ENCODE results near the gene ISYNA1. TPM values are rescaled to one million over a fixed set of nuclear protein-coding genes. Genes with fewer than 3 reads are reported as not detected.

ISYNA1 gene
- 278 and 303 TPM in 2 replicates for total RNA-seq (ENCODE audit: low replicate concordance)
- long read RNA-seq, transcript ISYNA1-201 (11 exons, 2,420 nt) = major isoform, 10 of 16 reads
- long read RNA-seq, partial matches to known transcripts = 4 of 16 reads
- long read RNA-seq, other reads (novel, unspliced or antisense) = 2 of 16 reads

- Mint-ChIP-seq H3K4me1 (ENCODE audit: unreplicated experiment) (peaks cover 23% of the 10 kb centered on the region), H3K36me3 (peaks cover 4% of the 10 kb centered on the region), H3K9me3 (no peaks in the 10 kb centered on the region), H3K27me3 (no peaks in the 10 kb centered on the region), H3K4me3 (peak within 1 kb of the TSS; percentile 83), H3K27ac (peak within 1 kb of the TSS; percentile 94)
- no peak for DNase-seq (ENCODE audit: extremely low spot score, unreplicated experiment)
- no peak for TF ChIP-seq CTCF (conservative IDR thresholded peaks at IDR 0.05)
These were observed at the start of gene ISYNA1 for GRCh38 chr19:18437491-18438330. Gene ISYNA1, minus strand, starts transcription at chr19:18438133. Its CDS starts 154 bp downstream, at chr19:18437979.

GRCh38 chr19:18486746-18487145, 48.8 kb upstream of the ISYNA1 start:
- no peaks in the 10 kb centered on the region for H3K9me3 Mint-ChIP-seq
- H3K36me3 Mint-ChIP-seq = no peaks in the 10 kb centered on the region
- H3K27me3 Mint-ChIP-seq = no peaks in the 10 kb centered on the region
- no peak for TF ChIP-seq CTCF (conservative IDR thresholded peaks at IDR 0.05)
- no peak overlapping the region for H3K27ac Mint-ChIP-seq
- no peak for DNase-seq (ENCODE audit: extremely low spot score, unreplicated experiment)
- H3K4me3 Mint-ChIP-seq = no peak overlapping the region
- H3K4me1 Mint-ChIP-seq (ENCODE audit: unreplicated experiment) = peaks cover 38% of the 10 kb centered on the region

GRCh38 chr19:18484992-18485391, 47.1 kb upstream of the ISYNA1 start:
- Mint-ChIP-seq H3K27me3 (no peaks in the 10 kb centered on the region), H3K27ac (no peak overlapping the region), H3K36me3 (no peaks in the 10 kb centered on the region), H3K4me3 (no peak overlapping the region), H3K9me3 (no peaks in the 10 kb centered on the region), H3K4me1 (ENCODE audit: unreplicated experiment) (peaks cover 36% of the 10 kb centered on the region)
- no peak for DNase-seq (ENCODE audit: extremely low spot score, unreplicated experiment)
- no peak for TF ChIP-seq CTCF (conservative IDR thresholded peaks at IDR 0.05)

- Mint-ChIP-seq H3K4me1 (ENCODE audit: unreplicated experiment) (peaks cover 36% of the 10 kb centered on the region), H3K27ac (no peak overlapping the region), H3K36me3 (no peaks in the 10 kb centered on the region), H3K27me3 (no peaks in the 10 kb centered on the region), H3K9me3 (no peaks in the 10 kb centered on the region), H3K4me3 (no peak overlapping the region)
- no peak for TF ChIP-seq CTCF (conservative IDR thresholded peaks at IDR 0.05)
- DNase-seq (ENCODE audit: extremely low spot score, unreplicated experiment) = no peak
These were observed 45.4 kb upstream of the ISYNA1 start for GRCh38 chr19:18483119-18483890.

- Mint-ChIP-seq H3K36me3 (peaks cover 10% of the 10 kb centered on the region), H3K4me1 (ENCODE audit: unreplicated experiment) (peaks cover 44% of the 10 kb centered on the region), H3K9me3 (no peaks in the 10 kb centered on the region), H3K27ac (no peak overlapping the region), H3K4me3 (no peak overlapping the region), H3K27me3 (no peaks in the 10 kb centered on the region)
- TF ChIP-seq CTCF (conservative IDR thresholded peaks at IDR 0.05) = no peak
- no peak for DNase-seq (ENCODE audit: extremely low spot score, unreplicated experiment)
These were observed 43.7 kb upstream of the ISYNA1 start for GRCh38 chr19:18481505-18482222.
